ENCODE data around the gene MUC12.
"Not testable (repeated sequence)": the region's sequence is repeated elsewhere in the genome, so short reads cannot be mapped to it uniquely, and the experiment has no call there.

- not testable (repeated sequence) for TF ChIP-seq CTCF (IDR thresholded peaks at IDR 0.05; ENCODE audit: insufficient read depth, low read depth, low read length); EZH2 (IDR thresholded peaks at IDR 0.05; ENCODE audit: insufficient read depth, low read length)
Observed at GRCh38 chr7:100936167-100936566, 33.2 kb upstream of the MUC12 start.

All from astrocyte (in vitro differentiated cells and primary cell).